T-cell (primary cell): ENCODE measurements around the gene CD14. TPM values are rescaled to one million over a fixed set of nuclear protein-coding genes. Genes with fewer than 3 reads are reported as not detected.

ENCODE experiments used
- ATAC-seq, 4 experiments: fragments of 200-7000 bp in 3 of 4; fragments of 150-1000 bp in 1 of 4; cut with Tn5 transposase; replicated peaks in 1 of 4; 1 replicate in 3 of 4; 2 replicates in 1 of 4; pipeline ENCODE4 v1.10.0; 2021; ENCODE audit warnings: moderate library complexity in 3 of 4, mild to moderate bottlenecking in 2 of 4, moderate number of reproducible peaks in 1 of 4
- CTCF ChIA-PET, 2 donors: fragments of 300-600 bp; sonication (Branson Sonifier 250); formaldehyde crosslinking; loops; one replicate each; lab custom pipeline; 2022; ENCODE audit warnings: antibody characterized with exemption in 2 of 2; lab: Charles Lee
- POLR2A ChIA-PET, 2 donors: fragments of 300-600 bp; sonication (Branson Sonifier 250); formaldehyde crosslinking; loops; one replicate each; lab custom pipeline; 2022; ENCODE audit warnings: antibody characterized with exemption in 2 of 2; lab: Charles Lee
- DNase-seq, 35 experiments: peaks; one replicate each; pipeline versions ENCODE4 v3.0.0 to v3.0.0-alpha.2; 2013 to 2023
- H3K27ac ChIP-seq: one replicate; pipeline ENCODE4 v1.5.1; 2013; ENCODE audit warnings: low read length
- H3K27me3 ChIP-seq, 2 experiments: replicated peaks in 1 of 2; 1 replicate in 1 of 2; 2 replicates in 1 of 2; pipeline versions ENCODE4 v1.6.1 to v1.7.0; 2013; ENCODE audit warnings: low read length in 1 of 2, mixed read lengths in 1 of 2; ENCODE audit not compliant: control insufficient read depth in 2 of 2, insufficient read depth in 2 of 2; ENCODE audit errors: extremely low read depth in 1 of 2
- H3K36me3 ChIP-seq, 2 donors: 1 replicate in 1 of 2; 2 replicates in 1 of 2; pipeline versions ENCODE4 v1.6.1 to v1.7.0; 2013; ENCODE audit warnings: low read length in 1 of 2; ENCODE audit not compliant: control insufficient read depth in 2 of 2, insufficient read depth in 1 of 2; ENCODE audit errors: extremely low read depth in 1 of 2
- H3K4me1 ChIP-seq, 2 experiments: 1 replicate in 1 of 2; 2 replicates in 1 of 2; pipeline versions ENCODE4 v1.6.1 to v1.7.0; 2013; ENCODE audit warnings: low read length in 2 of 2, mixed read lengths in 1 of 2; ENCODE audit not compliant: insufficient read depth in 2 of 2, control insufficient read depth in 1 of 2; ENCODE audit errors: extremely low read depth in 1 of 2
- H3K4me3 ChIP-seq, 2 donors: 1 replicate in 1 of 2; 2 replicates in 1 of 2; pipeline versions ENCODE4 v1.5.1 to v1.7.0; 2013; ENCODE audit warnings: mild to moderate bottlenecking in 2 of 2, low read length in 1 of 2, moderate library complexity in 1 of 2; ENCODE audit not compliant: control insufficient read depth in 1 of 2; ENCODE audit errors: extremely low read depth in 1 of 2
- H3K9me3 ChIP-seq: 2 replicates; pipeline ENCODE4 v1.7.0; 2013
- H3K27ac Mint-ChIP-seq, 2 donors: one replicate each; pipeline ENCODE4 v1.8.0; 2020 to 2021; ENCODE audit warnings: mild to moderate bottlenecking in 2 of 2, mixed read lengths in 2 of 2
- H3K27me3 Mint-ChIP-seq, 2 donors: one replicate each; pipeline ENCODE4 v1.8.0; 2021 to 2022; ENCODE audit warnings: mixed read lengths in 2 of 2
- H3K36me3 Mint-ChIP-seq: one replicate; pipeline ENCODE4 v1.8.0; 2021; ENCODE audit warnings: mixed read lengths
- H3K4me1 Mint-ChIP-seq, 3 donors: one replicate each; pipeline ENCODE4 v1.8.0; 2020 to 2022; ENCODE audit warnings: mixed read lengths in 3 of 3, mild to moderate bottlenecking in 1 of 3
- H3K4me3 Mint-ChIP-seq, 3 donors: one replicate each; pipeline ENCODE4 v1.8.0; 2020 to 2022; ENCODE audit warnings: mild to moderate bottlenecking in 3 of 3, mixed read lengths in 3 of 3, moderate library complexity in 3 of 3
- H3K9me3 Mint-ChIP-seq, 3 donors: one replicate each; pipeline ENCODE4 v1.8.0; 2020 to 2022; ENCODE audit warnings: mixed read lengths in 3 of 3
- WGBS: methylation state at CpG from one replicate; pipeline ENCODE4 v1.1.5; 2013; ENCODE audit warnings: missing lambda C conversion rate; ENCODE audit not compliant: insufficient coverage; 5-methylcytosine and 5-hydroxymethylcytosine counted together
- total RNA-seq, 35 experiments: library from RNA in 6 of 35; stranded (reverse) in 6 of 35; fragments of 120-200 nt in 1 of 35; gene quantifications; one replicate each; pipeline versions ENCODE4 v1.2.1 to v1.2.4 and lab custom pipeline; 2013 to 2026

The CD14 gene
- total RNA-seq (1 to 10 TPM in 4 of 5 donors, under 1 TPM in 1; 0.70 to 1.8 (median 1.3) TPM), total RNA-seq (lab: John Stamatoyannopoulos, UW) (0 to 9.5 (median 0.55) reads per million in 29 experiments)
- total RNA-seq (2013) = 2.4 TPM

- H3K27me3 ChIP-seq = peaks cover 0 to 14% of the 10 kb centered on the region in 2 experiments
- peaks cover 0 to 19% of the 10 kb centered on the region in 2 experiments for H3K4me1 ChIP-seq
- ChIA-PET CTCF (interaction anchor here (0.6 to 0.9 kb wide), 4 partner anchors 15 to 272 kb away, joined by 3 to 5 read pairs (median 4); partner anchors contain the start of gene IK (in 1 of the 2)), POLR2A (interaction anchor here in 1 of 2 donors (1.6 kb wide), 1 partner anchor 14 kb away, joined by 6 read pairs; the partner anchor contains the start of genes IK and NDUFA2)
- H3K27ac ChIP-seq = peak within 1 kb of the TSS; percentile 10
- peak in 3 of 35 experiments; percentile 9 to 18 (median 10) for DNase-seq
- peak in 2 of 4 experiments; percentile 16 to 33 for ATAC-seq
- Mint-ChIP-seq H3K27me3 (peaks cover 0 to 3% of the 10 kb centered on the region in 2 donors), H3K4me1 (peaks cover 19 to 31% (median 25%) of the 10 kb centered on the region in 3 donors), H3K9me3 (peaks cover 0 to 2% (median 0%) of the 10 kb centered on the region in 3 donors), H3K36me3 (no peaks in the 10 kb centered on the region), H3K4me3 (peak within 1 kb of the TSS; percentile 78 to 88 (median 88)), H3K27ac (peak within 1 kb of the TSS; percentile 71 to 87)
- H3K9me3 ChIP-seq = no peaks in the 10 kb centered on the region
- WGBS = 22% methylated on average over 5 of the region's 16 CpGs
- no peaks in the 10 kb centered on the region for H3K36me3 ChIP-seq
- peak within 1 kb of the TSS; percentile 63 to 84 for H3K4me3 ChIP-seq
Observed at GRCh38 chr5:140633021-140633471, at the start of gene CD14. TSS of gene CD14 (minus strand) at chr5:140633175. CDS start at chr5:140633071, 104 bp downstream.

DNA sequence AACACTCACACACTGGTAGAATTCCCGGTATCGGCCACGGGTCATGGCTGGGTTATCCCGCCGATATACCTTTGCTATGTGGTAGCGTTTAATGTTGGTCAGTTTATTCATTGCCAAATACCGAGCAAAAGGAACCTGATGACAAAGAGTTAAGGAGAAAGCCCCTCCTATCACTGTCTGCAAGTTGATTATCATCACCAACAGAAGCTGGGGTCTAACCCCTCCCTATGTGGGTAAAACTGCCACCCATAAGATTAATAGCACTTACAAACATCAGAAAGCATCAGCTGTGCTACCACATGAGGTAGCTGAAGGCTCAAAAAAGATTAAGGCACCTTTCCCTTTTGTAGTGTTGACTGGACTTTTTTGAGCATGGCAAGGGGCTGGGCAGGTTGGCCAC, 46.0 kb upstream of the CD14 start:
- H3K36me3 Mint-ChIP-seq = peaks cover 58% of the 10 kb centered on the region
- ChIA-PET CTCF (interaction anchor here in 1 of 2 donors (0.6 kb wide), 1 partner anchor 19 kb away, joined by 3 read pairs; no protein-coding TSS in a partner anchor), POLR2A (interaction anchor here in 1 of 2 donors (0.5 kb wide), 1 partner anchor 8 kb away, joined by 3 read pairs; no protein-coding TSS in a partner anchor)
- Histone ChIP-seq H3K27ac (no peak overlapping the region), H3K9me3 (no peaks in the 10 kb centered on the region), H3K27me3 (no peaks in the 10 kb centered on the region), H3K36me3 (peaks cover 4 to 86% of the 10 kb centered on the region in 2 donors), H3K4me3 (no peak overlapping the region), H3K4me1 (no peaks in the 10 kb centered on the region)
- H3K4me1 Mint-ChIP-seq = no peaks in the 10 kb centered on the region
- ATAC-seq = no peak
- H3K27me3 Mint-ChIP-seq = no peaks in the 10 kb centered on the region
- DNase-seq = no peak
- no peak overlapping the region for H3K27ac Mint-ChIP-seq
- H3K9me3 Mint-ChIP-seq = no peaks in the 10 kb centered on the region
- WGBS = 100% methylated on average over 1 of the region's 7 CpGs
- no peak overlapping the region for H3K4me3 Mint-ChIP-seq

DNA sequence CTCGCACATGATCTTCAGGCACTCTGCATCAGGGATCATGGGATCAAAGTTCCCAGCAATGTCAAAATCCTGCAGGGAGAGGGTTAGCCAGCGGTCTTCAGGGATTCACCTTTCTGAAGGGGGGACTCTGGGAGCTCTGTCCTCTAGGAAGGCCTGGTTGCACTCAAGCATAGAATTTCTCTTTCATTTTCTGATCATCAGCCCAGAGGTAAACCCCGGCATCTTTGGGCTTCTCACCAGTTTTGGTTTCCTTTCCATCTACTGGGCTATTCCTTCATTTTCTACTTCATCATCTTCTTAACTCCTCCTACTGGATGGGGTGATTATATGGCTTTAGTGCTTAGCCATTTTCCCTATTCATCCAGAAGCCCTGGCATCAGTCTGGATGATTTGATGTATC, 45.0 kb upstream of the CD14 start:
- CTCF ChIA-PET = no interaction called here
- H3K27me3 ChIP-seq = no peaks in the 10 kb centered on the region
- H3K9me3 ChIP-seq = no peaks in the 10 kb centered on the region
- Mint-ChIP-seq H3K27ac (no peak overlapping the region), H3K36me3 (peaks cover 55% of the 10 kb centered on the region), H3K9me3 (no peaks in the 10 kb centered on the region), H3K4me3 (no peak overlapping the region), H3K27me3 (no peaks in the 10 kb centered on the region), H3K4me1 (no peaks in the 10 kb centered on the region)
- no peaks in the 10 kb centered on the region for H3K4me1 ChIP-seq
- DNase-seq (no peak), ATAC-seq (no peak)
- H3K4me3 ChIP-seq = no peak overlapping the region
- POLR2A ChIA-PET = no interaction called here
- H3K27ac ChIP-seq = no peak overlapping the region
- H3K36me3 ChIP-seq = peaks cover 8 to 91% of the 10 kb centered on the region in 2 donors
- WGBS = 100% methylated on average over 1 of the region's 3 CpGs

- Mint-ChIP-seq H3K27ac (peak overlapping the region in 1 of 2 donors; percentile 0), H3K27me3 (no peaks in the 10 kb centered on the region), H3K4me3 (no peak overlapping the region), H3K4me1 (no peaks in the 10 kb centered on the region), H3K9me3 (no peaks in the 10 kb centered on the region), H3K36me3 (peaks cover 50% of the 10 kb centered on the region)
- no peaks in the 10 kb centered on the region for H3K4me1 ChIP-seq
- POLR2A ChIA-PET = interaction anchor here in 1 of 2 donors (0.8 kb wide), 1 partner anchor 9 kb away, joined by 4 read pairs; the partner anchor contains the start of gene WDR55
- H3K27me3 ChIP-seq = no peaks in the 10 kb centered on the region
- no peaks in the 10 kb centered on the region for H3K9me3 ChIP-seq
- H3K4me3 ChIP-seq = no peak overlapping the region
- 97% methylated on average over 4 of the region's 4 CpGs for WGBS
- CTCF ChIA-PET = interaction anchor here (0.6 to 0.7 kb wide), 4 partner anchors 281 to 558 kb away, joined by 3 to 5 read pairs (median 4); no protein-coding TSS in a partner anchor
- H3K36me3 ChIP-seq = peaks cover 10 to 84% of the 10 kb centered on the region in 2 donors
- DNase-seq (no peak), ATAC-seq (no peak)
- no peak overlapping the region for H3K27ac ChIP-seq
Observed at GRCh38 chr5:140674629-140675028, 41.7 kb upstream of the CD14 start.

DNA sequence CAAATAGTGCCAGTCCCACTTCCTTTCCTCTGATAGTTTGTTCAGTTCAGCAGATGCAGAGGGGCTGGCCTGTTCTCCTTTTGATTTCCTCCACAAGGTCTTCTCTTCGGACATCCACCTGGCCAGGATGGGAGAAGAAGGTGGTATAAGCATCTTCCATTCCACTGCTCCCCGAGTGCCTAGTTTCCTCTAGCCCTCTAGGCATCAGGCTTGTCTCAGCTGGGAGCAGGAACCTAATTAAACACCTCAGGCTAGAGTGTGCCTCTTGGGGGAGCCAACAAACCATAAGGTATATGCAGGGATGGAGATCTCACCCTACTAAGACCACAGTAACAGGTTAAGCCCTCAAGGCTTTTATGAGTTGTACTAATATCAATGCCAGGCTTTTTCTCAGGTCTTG, 41.2 kb upstream of the CD14 start:
- Mint-ChIP-seq H3K4me3 (no peak overlapping the region), H3K27ac (peak overlapping the region in 1 of 2 donors; percentile 0)

DNA sequence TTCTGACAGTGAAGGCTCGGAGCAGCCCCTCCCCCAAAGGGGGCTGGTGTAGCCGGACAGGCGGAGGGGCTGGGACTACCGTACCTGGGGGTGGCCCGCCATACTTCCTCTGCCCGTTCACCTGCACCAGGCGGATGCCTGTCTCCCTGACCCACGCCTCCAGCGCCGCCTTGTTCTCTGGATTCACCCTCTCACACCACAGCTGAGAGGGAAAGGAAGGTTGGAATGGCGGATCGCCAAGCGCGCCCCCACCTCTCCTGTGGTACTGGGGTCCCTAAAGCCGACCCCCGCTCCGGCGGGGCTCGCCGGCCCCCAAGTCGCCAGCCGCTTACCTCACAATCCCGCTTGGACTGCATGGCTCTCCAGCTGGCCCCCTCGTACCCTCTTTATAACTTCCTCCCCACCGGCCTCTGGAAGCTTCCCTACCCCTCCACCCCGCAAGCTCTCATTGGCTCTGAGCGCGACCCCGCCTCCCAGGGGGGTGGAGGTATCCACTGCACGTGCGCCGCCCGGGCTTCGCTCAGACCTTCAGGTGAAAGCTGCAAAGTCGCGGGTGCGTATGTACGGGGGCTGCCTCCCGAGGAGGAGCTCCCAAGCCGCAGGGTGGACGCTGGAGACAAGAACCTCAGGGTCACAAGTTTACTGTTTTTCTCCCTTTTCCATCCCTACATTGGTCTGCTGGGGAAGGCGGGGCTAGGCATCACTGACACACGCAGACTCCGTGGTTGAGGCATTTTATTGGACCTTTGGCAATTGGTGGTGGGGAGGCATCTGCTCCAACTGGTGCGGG, 40.4 kb upstream of the CD14 start, which contains the start of gene DND1:
TSS of gene DND1 (minus strand) at position 390 of the 790 bp plus-strand sequence. CDS start at position 356, 34 bp downstream.
- Histone ChIP-seq H3K4me3 (no peak within 1 kb of the TSS), H3K4me1 (no peaks in the 10 kb centered on the region), H3K36me3 (peaks cover 14 to 86% of the 10 kb centered on the region in 2 donors), H3K27ac (no peak within 1 kb of the TSS), H3K9me3 (no peaks in the 10 kb centered on the region), H3K27me3 (no peaks in the 10 kb centered on the region)
- Mint-ChIP-seq H3K27me3 (no peaks in the 10 kb centered on the region), H3K4me1 (no peaks in the 10 kb centered on the region), H3K27ac (peak within 1 kb of the TSS in 1 of 2 donors; percentile 0), H3K4me3 (no peak within 1 kb of the TSS), H3K9me3 (no peaks in the 10 kb centered on the region), H3K36me3 (peaks cover 62% of the 10 kb centered on the region)
- CTCF ChIA-PET = no interaction called here
- POLR2A ChIA-PET = no interaction called here
- no peak for DNase-seq
- 96% methylated on average over 27 of the region's 45 CpGs for WGBS
- peak in 1 of 4 experiments; percentile 23 for ATAC-seq

More for the DNA sequence above, 41.2 kb upstream of the CD14 start:
- Mint-ChIP-seq H3K9me3 (no peaks in the 10 kb centered on the region), H3K27me3 (no peaks in the 10 kb centered on the region), H3K36me3 (peaks cover 54% of the 10 kb centered on the region), H3K4me1 (no peaks in the 10 kb centered on the region)
- no peak for DNase-seq
- Histone ChIP-seq H3K4me3 (no peak overlapping the region), H3K27ac (no peak overlapping the region), H3K36me3 (peaks cover 10 to 84% of the 10 kb centered on the region in 2 donors), H3K27me3 (no peaks in the 10 kb centered on the region), H3K9me3 (no peaks in the 10 kb centered on the region), H3K4me1 (no peaks in the 10 kb centered on the region)
- ATAC-seq = no peak
- no CpG with 5 or more reads among the region's 2 CpGs for WGBS
- ChIA-PET CTCF (no interaction called here), POLR2A (interaction anchor here in 1 of 2 donors (0.8 kb wide), 1 partner anchor 9 kb away, joined by 4 read pairs; the partner anchor contains the start of gene WDR55)
